HEK293 (cell line): ENCODE results near the gene ADCY6.
A peak's percentile ranks its signal among the peaks of the same experiment; 100 is the strongest.

Experiments used
- KLF10 ChIP-seq: fragments of 450-650 bp; IDR thresholded peaks from 2 replicates; pipeline ENCODE4 v1.5.1; 2018; ENCODE audit warnings: missing biosample characterization, mild to moderate bottlenecking, missing genetic modification characterization
- SCRT2 ChIP-seq: fragments of 450-650 bp; formaldehyde crosslinking; IDR thresholded peaks from 2 replicates; pipeline ENCODE4 v1.5.1; 2016; ENCODE audit warnings: missing biosample characterization, missing genetic modification characterization
- ZNF223 ChIP-seq: fragments of 450-650 bp; formaldehyde crosslinking; IDR thresholded peaks from 2 replicates; pipeline ENCODE4 v1.5.1; 2016; ENCODE audit warnings: missing biosample characterization, missing genetic modification characterization
- ZNF747 ChIP-seq: fragments of 450-650 bp; formaldehyde crosslinking; IDR thresholded peaks from 2 replicates; pipeline ENCODE4 v1.5.1; 2016; ENCODE audit warnings: missing biosample characterization, missing genetic modification characterization
- TF ChIP-seq, protein P1 (sequence below): fragments of 450-650 bp; formaldehyde crosslinking; IDR thresholded peaks from 2 replicates; pipeline ENCODE4 v1.5.1; 2016; ENCODE audit warnings: missing biosample characterization, missing genetic modification characterization

The ADCY6 gene

GRCh38 chr12:48716493-48717251 is 72.2 kb downstream of the ADCY6 start, which contains the start of gene CCNT1 (continued):
- TF ChIP-seq ZNF223 (no peak), ZNF747 (no peak), KLF10 (peak; percentile 41; the same call in 1 of the 2 replicates), SCRT2 (tag by site-specific recombination) (no peak; the same call in 1 of the 2 replicates)
- TF ChIP-seq, protein P1, sequence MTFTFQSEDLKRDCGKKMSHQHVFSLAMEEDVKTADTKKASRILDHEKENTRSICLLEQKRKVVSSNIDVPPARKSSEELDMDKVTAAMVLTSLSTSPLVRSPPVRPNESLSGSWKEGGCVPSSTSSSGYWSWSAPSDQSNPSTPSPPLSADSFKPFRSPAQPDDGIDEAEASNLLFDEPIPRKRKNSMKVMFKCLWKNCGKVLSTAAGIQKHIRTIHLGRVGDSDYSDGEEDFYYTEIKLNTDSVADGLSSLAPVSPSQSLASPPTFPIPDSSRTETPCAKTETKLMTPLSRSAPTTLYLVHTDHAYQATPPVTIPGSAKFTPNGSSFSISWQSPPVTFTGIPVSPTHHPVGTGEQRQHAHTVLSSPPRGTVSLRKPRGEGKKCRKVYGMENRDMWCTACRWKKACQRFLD (tag by site-specific recombination): no peak
- TF ChIP-seq, all 188 proteins: peak for 87
